IPS-20b (cell line): ENCODE results near the gene ELK3.

Experiments
- H3K27ac ChIP-seq: one replicate; pipeline ENCODE4 v1.5.1; 2013; ENCODE audit warnings: low read length
- H3K27me3 ChIP-seq: 2 replicates; pipeline ENCODE4 v1.6.1; 2013; ENCODE audit warnings: mild to moderate bottlenecking, low read length, inconsistent platforms; ENCODE audit not compliant: insufficient read depth
- H3K36me3 ChIP-seq: 2 replicates; pipeline ENCODE4 v1.6.1; 2013; ENCODE audit warnings: low read depth, mild to moderate bottlenecking, inconsistent platforms, low read length, moderate library complexity; ENCODE audit not compliant: insufficient read depth
- H3K4me1 ChIP-seq: 2 replicates; pipeline ENCODE4 v1.6.1; 2013; ENCODE audit warnings: mild to moderate bottlenecking, control low read depth, inconsistent platforms, low read length, moderate library complexity; ENCODE audit not compliant: insufficient read depth
- H3K4me3 ChIP-seq: 2 replicates; pipeline ENCODE4 v1.5.1; 2013; ENCODE audit warnings: mild to moderate bottlenecking, low read length, inconsistent platforms
- H3K9ac ChIP-seq: 2 replicates; pipeline ENCODE4 v1.6.1; 2013; ENCODE audit warnings: low read depth, mild to moderate bottlenecking, inconsistent platforms, low read length, moderate library complexity
- H3K9me3 ChIP-seq: 2 replicates; pipeline ENCODE4 v1.6.1; 2013; ENCODE audit warnings: mild to moderate bottlenecking, low read depth, low read length, inconsistent platforms; ENCODE audit not compliant: insufficient read depth

The ELK3 gene

GRCh38 chr12:96190413-96191108 lies 3.6 kb upstream of the ELK3 start:
- Histone ChIP-seq H3K9me3 (no peaks in the 10 kb centered on the region), H3K27ac (no peak overlapping the region), H3K4me1 (no peaks in the 10 kb centered on the region), H3K27me3 (peaks cover 30% of the 10 kb centered on the region), H3K9ac (no peak overlapping the region), H3K4me3 (no peak overlapping the region), H3K36me3 (no peaks in the 10 kb centered on the region)

- H3K4me1 ChIP-seq: no peaks in the 10 kb centered on the region; the same call in 1 of the 2 replicates
- H3K36me3 ChIP-seq: no peaks in the 10 kb centered on the region
- H3K27me3 ChIP-seq: peaks cover 44% of the 10 kb centered on the region
- H3K4me3 ChIP-seq: peak overlapping the region; percentile 80; the same call in 1 of the 2 replicates
- no peaks in the 10 kb centered on the region for H3K9me3 ChIP-seq
- no peak overlapping the region for H3K27ac ChIP-seq
- no peak overlapping the region for H3K9ac ChIP-seq
Observed at GRCh38 chr12:96192926-96193573, 1.1 kb upstream of the ELK3 start.

DNA sequence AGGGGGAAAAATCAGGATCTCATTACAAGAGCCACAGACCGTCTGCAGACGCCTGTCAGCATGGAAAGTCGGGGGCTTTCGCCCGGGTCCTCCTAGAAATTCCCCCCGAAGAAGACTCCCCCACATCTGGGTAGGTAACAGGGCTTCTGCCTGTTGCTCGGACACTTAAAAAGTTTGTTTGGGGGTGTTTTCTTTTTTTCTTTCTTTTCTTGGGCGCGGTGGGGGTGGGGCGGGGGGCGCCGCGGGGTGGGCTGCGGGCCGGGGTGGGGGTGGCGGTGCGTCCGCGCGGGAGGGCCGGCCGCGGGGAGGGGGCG lies 358 bp downstream of the ELK3 start:
- H3K4me3 ChIP-seq: peak overlapping the region; percentile 91
- no peaks in the 10 kb centered on the region; the same call in 1 of the 2 replicates for H3K4me1 ChIP-seq
- no peaks in the 10 kb centered on the region for H3K9me3 ChIP-seq
- H3K27me3 ChIP-seq: peaks cover 44% of the 10 kb centered on the region
- H3K27ac ChIP-seq: no peak overlapping the region
- H3K36me3 ChIP-seq: no peaks in the 10 kb centered on the region
- peak overlapping the region; percentile 69 for H3K9ac ChIP-seq

DNA sequence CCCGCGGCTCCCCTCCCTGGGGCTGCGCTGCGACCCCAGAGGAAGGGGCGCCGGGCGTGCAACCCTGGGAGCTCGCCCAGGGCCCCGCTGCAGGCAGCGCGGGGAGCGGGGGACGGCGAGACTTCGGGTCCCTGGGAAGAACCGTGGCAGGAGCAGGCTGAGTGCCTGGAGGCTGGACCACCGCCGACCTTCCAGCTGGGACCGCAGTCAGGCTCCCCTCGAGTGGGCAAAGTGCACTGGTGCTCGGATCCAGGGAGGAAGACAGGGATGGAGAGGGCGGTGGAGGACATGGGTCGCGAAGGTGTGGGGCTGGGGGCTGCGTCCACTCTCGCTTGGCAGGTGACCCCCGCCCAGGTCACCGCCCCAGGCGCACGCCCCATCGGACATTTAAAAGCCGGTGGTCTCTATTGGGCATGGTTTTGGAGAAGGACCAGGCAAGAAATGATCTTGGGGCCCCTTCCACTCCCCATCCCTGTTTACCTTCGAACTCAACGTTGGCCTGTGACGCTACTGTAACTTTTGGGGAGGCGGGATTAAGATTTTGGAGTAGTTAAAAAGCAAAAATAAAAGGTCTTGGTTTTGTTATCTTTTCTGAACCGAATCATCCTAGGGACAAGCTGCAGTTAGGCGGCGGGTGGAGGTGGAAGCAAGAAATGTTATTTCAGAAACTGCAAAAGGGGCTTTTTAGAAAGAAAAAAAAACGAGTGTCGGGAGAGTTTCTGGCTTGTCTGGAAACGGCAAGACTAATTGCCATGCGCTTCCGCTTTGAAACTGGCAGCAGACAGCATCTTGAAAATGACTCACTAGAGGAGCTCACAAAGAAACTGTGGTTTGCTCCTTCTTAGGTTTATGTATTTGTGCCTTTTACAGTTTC lies 1.0 kb downstream of the ELK3 start:
- Histone ChIP-seq H3K9me3 (no peaks in the 10 kb centered on the region), H3K4me3 (peak overlapping the region; percentile 81), H3K27me3 (peaks cover 44% of the 10 kb centered on the region), H3K36me3 (no peaks in the 10 kb centered on the region), H3K9ac (peak overlapping the region; percentile 70; the same call in 1 of the 2 replicates), H3K27ac (no peak overlapping the region), H3K4me1 (no peaks in the 10 kb centered on the region; the same call in 1 of the 2 replicates)

GRCh38 chr12:96195845-96196451 lies 1.8 kb downstream of the ELK3 start:
- Histone ChIP-seq H3K9ac (peak overlapping the region; percentile 36; the same call in 1 of the 2 replicates), H3K4me1 (no peaks in the 10 kb centered on the region; the same call in 1 of the 2 replicates), H3K27me3 (peaks cover 44% of the 10 kb centered on the region), H3K9me3 (no peaks in the 10 kb centered on the region), H3K27ac (no peak overlapping the region), H3K36me3 (no peaks in the 10 kb centered on the region), H3K4me3 (peak overlapping the region; percentile 81)

DNA sequence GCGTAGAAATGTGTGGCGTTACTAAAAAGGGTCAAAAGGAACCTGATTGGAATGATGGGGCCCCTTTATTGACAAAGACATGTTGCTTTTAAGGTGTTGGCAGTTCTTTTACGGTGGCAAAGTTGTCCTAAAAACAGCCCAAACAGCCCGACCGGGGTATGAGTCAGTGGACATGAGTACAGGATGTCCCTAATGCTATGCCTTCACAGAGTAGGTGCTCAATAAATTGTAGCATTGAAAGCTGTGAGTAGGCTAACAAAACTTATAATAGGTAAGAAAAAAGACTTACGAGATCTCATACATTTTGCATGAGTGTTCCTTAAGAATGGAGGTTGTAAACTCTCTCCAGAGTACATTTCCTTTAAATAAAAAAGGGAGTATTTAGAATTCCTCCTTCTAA lies 2.6 kb downstream of the ELK3 start:
- Histone ChIP-seq H3K36me3 (no peaks in the 10 kb centered on the region), H3K4me3 (no peak overlapping the region), H3K4me1 (no peaks in the 10 kb centered on the region; the same call in 1 of the 2 replicates), H3K9me3 (no peaks in the 10 kb centered on the region), H3K27ac (no peak overlapping the region), H3K27me3 (peaks cover 44% of the 10 kb centered on the region), H3K9ac (no peak overlapping the region)

- no peaks in the 10 kb centered on the region for H3K36me3 ChIP-seq
- no peaks in the 10 kb centered on the region for H3K9me3 ChIP-seq
- H3K27me3 ChIP-seq: peaks cover 35% of the 10 kb centered on the region
- no peak overlapping the region for H3K4me3 ChIP-seq
- no peak overlapping the region for H3K9ac ChIP-seq
- H3K4me1 ChIP-seq: no peaks in the 10 kb centered on the region; the same call in 1 of the 2 replicates
- H3K27ac ChIP-seq: no peak overlapping the region
Observed at GRCh38 chr12:96197503-96198272, 3.5 kb downstream of the ELK3 start.

- Histone ChIP-seq H3K27me3 (peaks cover 23% of the 10 kb centered on the region), H3K9me3 (no peaks in the 10 kb centered on the region), H3K4me3 (no peak overlapping the region), H3K36me3 (no peaks in the 10 kb centered on the region), H3K4me1 (no peaks in the 10 kb centered on the region; the same call in 1 of the 2 replicates), H3K9ac (no peak overlapping the region), H3K27ac (no peak overlapping the region)
Observed at GRCh38 chr12:96198965-96199364, 4.8 kb downstream of the ELK3 start.

DNA sequence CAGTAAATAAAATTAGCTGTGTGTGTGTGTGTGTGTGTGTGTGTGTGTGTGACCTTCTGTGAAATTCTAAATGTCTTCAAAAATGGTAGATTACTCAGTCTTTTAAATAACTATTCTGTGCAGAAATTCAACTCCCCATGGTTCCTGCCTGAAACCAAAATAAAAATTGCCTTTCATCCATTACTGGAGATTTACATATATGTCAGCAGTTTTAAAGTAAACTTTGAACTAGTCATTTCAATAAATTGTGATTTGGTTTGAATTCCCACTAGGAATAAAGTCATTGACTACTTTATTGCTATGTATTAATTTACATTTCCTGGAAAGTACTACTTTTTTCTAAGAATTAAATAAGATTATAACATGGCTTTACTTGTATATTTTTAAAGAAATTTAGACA lies 5.3 kb downstream of the ELK3 start:
- Histone ChIP-seq H3K27me3 (peaks cover 22% of the 10 kb centered on the region), H3K4me1 (no peaks in the 10 kb centered on the region; the same call in 1 of the 2 replicates), H3K27ac (no peak overlapping the region), H3K9ac (no peak overlapping the region), H3K4me3 (no peak overlapping the region), H3K36me3 (no peaks in the 10 kb centered on the region), H3K9me3 (no peaks in the 10 kb centered on the region)

DNA sequence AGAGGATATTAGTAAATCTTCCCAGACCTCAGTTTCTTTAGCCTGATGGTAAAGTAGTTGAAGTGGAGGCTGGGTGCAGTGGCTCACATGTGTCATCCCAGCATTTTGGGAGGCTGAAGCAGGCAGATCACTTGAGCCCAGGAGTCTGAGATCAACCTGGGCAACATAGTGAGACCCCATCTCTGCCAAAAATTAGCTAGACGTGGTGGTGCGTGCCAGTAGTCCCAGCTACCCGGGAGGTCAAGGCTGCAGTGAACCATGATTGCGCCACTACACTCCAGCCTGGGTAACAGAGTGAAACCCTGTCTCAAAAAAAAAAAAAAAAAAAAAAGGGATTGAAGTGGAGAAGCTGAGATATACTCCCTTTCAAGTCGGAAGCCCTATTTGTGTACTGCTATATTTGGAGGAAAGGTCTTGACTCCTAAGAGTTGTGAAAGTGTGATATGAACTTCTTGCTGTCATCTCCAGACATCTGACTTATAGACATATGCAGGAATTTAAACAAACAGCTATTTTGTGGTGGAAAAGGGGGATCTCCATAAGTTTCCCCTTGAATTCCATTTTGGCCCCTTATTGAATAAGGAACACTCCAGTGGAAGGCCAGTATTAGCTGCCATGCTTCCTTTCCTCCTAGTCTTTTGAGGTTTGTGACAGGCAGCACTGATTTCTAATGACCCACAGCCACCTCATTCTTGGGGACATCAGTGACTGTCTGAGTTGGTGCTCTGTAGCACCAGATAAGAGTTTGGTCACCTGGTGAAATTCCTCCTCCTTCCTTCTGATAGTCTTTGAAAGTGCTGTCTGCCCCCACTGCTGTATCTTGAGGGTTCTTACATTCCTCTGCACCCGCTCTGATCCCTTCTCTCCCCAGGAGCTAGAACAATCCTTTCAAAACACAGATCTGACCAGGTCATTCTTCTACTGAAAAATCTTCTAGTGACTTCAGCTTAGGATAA lies 7.4 kb downstream of the ELK3 start:
- Histone ChIP-seq H3K9me3 (no peaks in the 10 kb centered on the region), H3K9ac (no peak overlapping the region), H3K4me1 (no peaks in the 10 kb centered on the region), H3K36me3 (no peaks in the 10 kb centered on the region), H3K4me3 (no peak overlapping the region), H3K27me3 (peaks cover 5% of the 10 kb centered on the region; the same call in 1 of the 2 replicates), H3K27ac (no peak overlapping the region)
